ENCODE data around the gene CHEK1.
"Not testable (repeated sequence)": the region's sequence is repeated elsewhere in the genome, so short reads cannot be mapped to it uniquely, and the experiment has no call there.

The CHEK1 gene

GRCh38 chr11:125624756-125625213, at the start of gene CHEK1:
Gene CHEK1 (plus strand): TSS chr11:125625163. CDS start chr11:125626769, 1,606 bp downstream.
- no peak for DNase-seq

- DNase-seq = not testable (repeated sequence)
Observed at GRCh38 chr11:125577181-125577580, 47.8 kb upstream of the CHEK1 start.

- no peak for DNase-seq
Observed at GRCh38 chr11:125578783-125579182, 46.2 kb upstream of the CHEK1 start.

GRCh38 chr11:125579811-125580210, 45.2 kb upstream of the CHEK1 start:
- no peak for DNase-seq

GRCh38 chr11:125583496-125583895, 41.5 kb upstream of the CHEK1 start:
- DNase-seq = no peak

- no peak for DNase-seq
Observed at GRCh38 chr11:125585487-125585886, 39.5 kb upstream of the CHEK1 start.

GRCh38 chr11:125586623-125587022, 38.3 kb upstream of the CHEK1 start:
- DNase-seq = no peak

GRCh38 chr11:125587480-125587879, 37.5 kb upstream of the CHEK1 start:
- DNase-seq = no peak

GRCh38 chr11:125588505-125588904, 36.5 kb upstream of the CHEK1 start:
- DNase-seq = no peak

- peak in 3 of 4 experiments; percentile 20 to 39 (median 26) for DNase-seq
Observed at GRCh38 chr11:125591649-125592304, 33.2 kb upstream of the CHEK1 start.

GRCh38 chr11:125592305-125593113, 32.5 kb upstream of the CHEK1 start, which contains the start of gene STT3A:
Gene STT3A (plus strand): TSS chr11:125592852. CDS start chr11:125595916, 3,064 bp downstream.
- peak; percentile 91 to 99 (median 94) for DNase-seq

- DNase-seq = no peak
Observed at GRCh38 chr11:125593114-125593820, 31.7 kb upstream of the CHEK1 start.

- no peak for DNase-seq
Observed at GRCh38 chr11:125594958-125595357, 30.0 kb upstream of the CHEK1 start.

GRCh38 chr11:125600663-125601062, 24.3 kb upstream of the CHEK1 start:
- no peak for DNase-seq

GRCh38 chr11:125603207-125603606, 21.8 kb upstream of the CHEK1 start:
- no peak for DNase-seq

- no peak for DNase-seq
Observed at GRCh38 chr11:125605417-125605816, 19.5 kb upstream of the CHEK1 start.

GRCh38 chr11:125609545-125609944, 15.4 kb upstream of the CHEK1 start:
- no peak for DNase-seq

GRCh38 chr11:125618383-125618782, 6.6 kb upstream of the CHEK1 start:
- DNase-seq = no peak

GRCh38 chr11:125621995-125622394, 3.0 kb upstream of the CHEK1 start:
- DNase-seq = no peak

- DNase-seq = no peak
Observed at GRCh38 chr11:125623064-125623463, 1.9 kb upstream of the CHEK1 start.

GRCh38 chr11:125625225-125625629, 264 bp downstream of the CHEK1 start:
- no peak for DNase-seq

- peak; percentile 60 to 72 (median 66) for DNase-seq
Observed at GRCh38 chr11:125625630-125626287, 796 bp downstream of the CHEK1 start.

Data from activated naive CD4-positive, alpha-beta T cell (primary cell).